Measurements from ENCODE around the gene ABCA13.
A peak's percentile ranks its signal among the peaks of the same experiment; 100 is the strongest.

Gene ABCA13

DNA sequence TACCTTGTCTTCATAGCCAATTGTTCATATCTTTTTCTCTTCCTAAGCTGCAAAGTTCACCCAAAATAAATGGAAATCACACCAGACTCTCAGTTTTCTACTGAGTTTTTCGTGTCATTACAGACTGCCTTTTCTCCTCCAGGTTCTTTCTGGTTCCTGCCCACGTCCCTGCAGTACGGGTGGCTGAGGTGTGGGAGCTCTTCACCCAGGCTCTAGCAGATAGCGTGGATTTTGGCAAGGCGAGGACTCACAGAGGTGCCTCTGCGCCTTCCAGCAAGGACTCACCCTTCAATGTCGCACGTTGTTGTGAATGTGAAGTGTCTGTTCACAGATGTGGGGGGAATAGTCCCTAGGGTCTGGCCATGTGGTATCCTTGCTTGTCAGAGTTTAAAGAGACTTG lies 71.6 kb downstream of the ABCA13 start:
- DNase-seq, result no peak

DNA sequence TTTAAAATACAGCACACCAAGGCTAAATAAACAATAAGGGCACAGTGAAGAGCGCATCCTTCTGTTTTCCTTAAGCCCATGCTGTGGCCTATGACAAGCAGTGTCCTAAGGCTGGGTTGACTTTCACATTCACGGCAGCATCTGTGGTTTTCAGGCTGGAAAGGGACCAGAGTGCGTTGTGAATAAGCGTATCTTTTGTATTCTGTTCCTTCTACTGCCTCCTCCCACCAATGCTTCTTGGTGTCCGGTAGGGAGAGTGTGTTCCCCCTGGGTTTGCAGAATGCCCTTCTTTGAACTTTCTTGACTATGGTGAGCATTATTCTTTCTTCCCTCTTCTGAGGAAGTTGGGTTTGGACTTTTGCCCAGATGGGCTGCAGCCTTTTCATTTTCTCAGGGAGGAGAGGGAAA lies 73.6 kb downstream of the ABCA13 start:
- DNase-seq, result no peak

GRCh38 chr7:48245751-48246472 lies 74.7 kb downstream of the ABCA13 start:
- DNase-seq, result no peak

DNA sequence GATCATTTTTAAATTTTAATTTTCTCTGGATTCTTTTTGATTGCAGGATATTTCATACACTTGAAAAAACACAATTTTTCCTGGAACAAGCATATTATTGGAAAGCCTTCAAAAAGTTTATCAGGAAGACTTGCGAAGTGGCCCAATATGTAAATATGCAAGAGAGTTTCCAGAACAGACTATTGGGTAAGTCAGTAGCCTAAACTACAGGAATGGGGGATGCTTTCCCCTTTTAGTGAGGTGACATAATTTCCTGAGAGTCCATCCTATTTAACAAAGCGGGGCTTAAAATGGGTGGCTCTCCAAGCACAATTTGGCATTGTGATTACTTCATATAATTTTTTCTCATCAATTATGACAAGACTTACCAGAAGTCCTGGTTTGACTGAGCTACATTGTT lies 77.9 kb downstream of the ABCA13 start:
- DNase-seq, result no peak

DNA sequence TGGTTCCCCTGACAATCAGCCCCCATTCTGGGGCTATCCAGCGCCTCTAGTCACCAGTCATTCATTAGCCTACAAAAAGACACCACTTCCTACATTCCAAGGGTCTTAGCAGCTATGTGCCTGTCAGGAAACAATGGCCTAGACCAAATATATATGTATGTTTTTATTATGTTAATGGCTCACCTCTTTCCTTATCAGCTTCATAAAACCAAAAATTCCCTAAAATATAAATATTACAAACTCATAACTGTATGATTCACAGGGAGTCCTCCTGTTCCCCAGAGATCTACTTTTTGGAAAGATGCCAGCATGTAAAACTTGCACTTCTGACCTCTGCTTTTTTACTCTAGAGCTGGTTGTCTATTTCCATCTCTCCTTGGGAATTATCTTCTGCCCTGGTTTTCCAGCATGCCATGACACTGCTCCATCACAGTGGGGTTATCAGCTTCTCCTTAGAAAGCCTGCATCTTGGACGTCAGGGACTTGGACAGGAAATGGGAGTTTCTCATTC lies 79.2 kb downstream of the ABCA13 start:
- no peak for DNase-seq

- DNase-seq, result peak in 1 of 5 donors; percentile 75
Measured at GRCh38 chr7:48251766-48252165, 80.5 kb downstream of the ABCA13 start.

- no peak for DNase-seq
Measured at GRCh38 chr7:48252995-48253394, 81.7 kb downstream of the ABCA13 start.

GRCh38 chr7:48255046-48255445 lies 83.8 kb downstream of the ABCA13 start:
- peak in 1 of 5 donors; percentile 65 for DNase-seq

GRCh38 chr7:48259463-48260280 lies 88.4 kb downstream of the ABCA13 start:
- no peak for DNase-seq

DNA sequence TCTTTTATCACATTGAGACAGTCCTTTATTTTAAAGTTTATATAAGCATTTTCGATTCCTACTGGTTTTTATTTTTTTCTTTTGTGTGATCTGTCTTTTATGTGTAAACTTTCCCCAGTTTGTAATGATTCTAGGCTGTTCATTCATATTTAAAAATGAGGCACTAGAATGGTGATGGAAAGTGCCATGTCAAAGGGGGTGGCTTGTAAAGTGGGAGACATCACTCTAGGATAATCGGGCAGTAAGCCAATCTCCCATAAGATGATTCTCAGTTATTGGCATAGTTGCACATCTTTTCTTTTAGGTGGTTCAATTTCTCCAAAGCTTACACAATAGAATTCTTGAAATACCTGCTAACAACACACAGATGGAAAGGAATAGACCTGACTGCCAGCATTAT lies 90.4 kb downstream of the ABCA13 start:
- no peak for DNase-seq

GRCh38 chr7:48262606-48263310 lies 91.5 kb downstream of the ABCA13 start:
- no peak for DNase-seq

GRCh38 chr7:48263311-48263650 lies 92.0 kb downstream of the ABCA13 start:
- no peak for DNase-seq

DNA sequence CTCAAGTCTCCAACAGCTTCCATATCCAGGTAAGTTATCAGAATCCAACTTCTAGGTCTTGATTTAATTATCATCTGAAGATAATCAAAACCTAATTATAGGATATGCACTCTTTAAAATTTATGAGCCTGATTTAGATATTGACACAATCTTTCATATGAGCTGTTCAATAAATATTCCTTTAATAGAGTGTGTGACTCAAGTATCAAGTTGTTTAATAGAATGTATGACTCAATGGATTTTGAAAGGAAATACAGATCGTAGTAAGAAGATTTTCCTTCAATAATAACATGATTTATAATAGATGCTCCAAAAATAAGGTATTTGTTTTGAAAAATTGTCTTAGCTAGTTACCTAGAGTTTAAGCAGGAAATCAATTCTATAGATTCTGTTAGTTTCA lies 97.8 kb downstream of the ABCA13 start:
- no peak for DNase-seq

GRCh38 chr7:48274662-48275061 lies 103.4 kb downstream of the ABCA13 start:
- no peak for DNase-seq

DNA sequence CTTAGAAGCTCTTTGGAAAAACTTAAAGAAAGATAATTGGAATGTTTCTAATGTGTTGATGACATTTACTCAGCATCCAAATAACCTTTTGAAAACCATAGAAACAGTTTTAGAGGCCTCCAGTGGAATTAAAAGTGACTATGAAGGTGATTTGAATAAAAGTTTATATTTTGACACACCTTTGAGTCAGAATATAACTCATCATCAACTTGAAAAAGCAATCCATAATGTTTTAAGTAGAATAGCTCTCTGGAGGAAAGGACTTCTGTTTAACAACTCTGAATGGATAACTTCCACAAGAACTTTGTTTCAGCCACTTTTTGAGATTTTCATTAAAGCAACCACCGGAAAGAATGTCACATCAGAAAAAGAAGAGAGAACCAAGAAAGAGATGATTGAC lies 108.2 kb downstream of the ABCA13 start:
- no peak for DNase-seq

GRCh38 chr7:48280100-48280499 lies 108.8 kb downstream of the ABCA13 start:
- DNase-seq, result peak in 1 of 5 donors; percentile 35

- DNase-seq, result no peak
Measured at GRCh38 chr7:48285373-48285772, 114.1 kb downstream of the ABCA13 start.

DNA sequence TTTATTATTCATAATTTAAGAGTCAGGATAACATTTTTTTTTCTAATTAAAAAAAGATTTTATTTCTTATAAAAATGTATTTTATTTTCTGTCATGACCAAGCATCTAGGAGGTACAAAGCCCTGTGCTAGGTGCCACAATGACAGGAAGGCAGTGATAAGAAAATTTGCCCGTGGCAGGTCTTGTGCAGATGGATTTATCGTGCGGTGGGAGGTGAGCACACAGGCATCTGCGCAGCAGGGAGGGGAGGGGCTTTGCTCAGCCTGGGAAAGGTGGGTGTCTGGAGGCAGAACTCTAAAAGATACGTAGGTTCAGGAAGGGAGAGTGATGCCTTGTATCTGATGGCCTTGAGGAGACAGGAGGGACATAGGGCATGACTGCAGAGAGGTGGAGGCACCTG lies 115.6 kb downstream of the ABCA13 start:
- DNase-seq, result no peak

- DNase-seq, result no peak
Measured at GRCh38 chr7:48289656-48290055, 118.4 kb downstream of the ABCA13 start.

- DNase-seq, result no peak
Measured at GRCh38 chr7:48292949-48293348, 121.7 kb downstream of the ABCA13 start.

DNA sequence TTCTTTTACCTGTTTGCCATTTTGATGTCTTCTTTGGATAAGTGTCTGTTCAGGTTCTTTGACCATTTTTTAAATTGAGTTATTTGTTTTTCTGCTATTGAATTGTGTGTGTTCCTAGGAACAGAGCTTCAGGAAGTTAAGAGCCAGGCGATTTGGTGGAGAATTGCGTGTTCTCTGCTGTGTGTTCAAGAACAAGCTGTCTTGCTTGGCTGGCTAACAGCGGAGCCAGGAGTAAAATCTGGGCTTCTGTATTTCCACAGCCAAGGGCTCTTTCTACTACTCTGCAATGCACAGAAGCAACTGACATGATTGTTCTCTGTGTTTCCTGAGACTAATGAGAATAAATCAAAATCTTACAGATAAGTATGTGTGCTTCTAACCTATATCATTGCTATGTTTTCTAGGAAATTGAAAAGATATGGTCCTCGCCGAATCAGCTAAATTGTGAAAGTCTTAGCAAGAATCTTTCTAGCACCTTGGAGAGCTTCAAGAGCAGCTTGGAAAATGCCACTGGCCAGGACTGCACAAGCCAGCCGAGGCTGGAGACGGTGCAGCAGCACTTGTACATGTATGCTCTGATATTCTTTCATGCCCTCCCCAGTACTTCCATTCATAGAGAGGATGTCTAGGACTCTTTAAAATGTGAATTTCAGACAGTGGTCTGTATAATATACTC lies 124.2 kb downstream of the ABCA13 start:
- no peak for DNase-seq

GRCh38 chr7:48296966-48297365 lies 125.7 kb downstream of the ABCA13 start:
- DNase-seq, result no peak

GRCh38 chr7:48298779-48299178 lies 127.5 kb downstream of the ABCA13 start:
- DNase-seq, result peak in 1 of 5 donors; percentile 46

All from T-helper 1 cell (primary cell).